SK-MEL-5 (cell line): ENCODE results near the gene IL17B. TPM values are rescaled to one million over a fixed set of nuclear protein-coding genes. Genes with fewer than 3 reads are reported as not detected.

Source experiments
- DNase-seq: peaks from one replicate; pipeline ENCODE4 v3.0.0-alpha.2; 2016; ENCODE audit warnings: low read depth, low spot score
- in situ Hi-C: cut with HindIII; loops from 2 replicates; pipeline ENCODE4 v1.10.0; 2016; ENCODE audit warnings: low sequenced_read_pairs, high pct_unique_total_duplicates, low pct_unique_long_range_greater_than_20kb
- total RNA-seq: library from RNA; depleted of rRNA; stranded (reverse); fragments of >200 nt; shearing (Covaris generic); gene quantifications from 2 replicates; pipeline ENCODE4 v1.2.3, GENCODE V29; 2014

The IL17B gene
- total RNA-seq, 1 experiment from 2014 or later: not detected

- no peak for DNase-seq
- in situ Hi-C loops: no loop called here
These were observed 8.9 kb upstream of the IL17B start for GRCh38 chr5:149387982-149388381.

GRCh38 chr5:149387081-149387631 lies 8.1 kb upstream of the IL17B start:
- in situ Hi-C loops: no loop called here

GRCh38 chr5:149386166-149386565 lies 7.1 kb upstream of the IL17B start:
- DNase-seq: no peak
- in situ Hi-C loops: no loop called here

More at GRCh38 chr5:149387081-149387631, 8.1 kb upstream of the IL17B start:
- DNase-seq: no peak

- no peak for DNase-seq
- in situ Hi-C loops: no loop called here
These were observed 4.3 kb upstream of the IL17B start for GRCh38 chr5:149383399-149383798.

- no peak for DNase-seq
- in situ Hi-C loops: no loop called here
These were observed 3.6 kb upstream of the IL17B start for GRCh38 chr5:149382517-149383220.

GRCh38 chr5:149381986-149382338 lies 2.9 kb upstream of the IL17B start:
- DNase-seq: peak; percentile 69
- in situ Hi-C loops: no loop called here

- in situ Hi-C loops: no loop called here
- no peak for DNase-seq
These were observed 2.3 kb upstream of the IL17B start for GRCh38 chr5:149381261-149381985.

GRCh38 chr5:149380466-149381121 lies 1.5 kb upstream of the IL17B start:
- no peak for DNase-seq
- in situ Hi-C loops: no loop called here

GRCh38 chr5:149379818-149380374 lies 804 bp upstream of the IL17B start:
- in situ Hi-C loops: no loop called here
- no peak for DNase-seq

- no peak for DNase-seq
- in situ Hi-C loops: no loop called here
These were observed 761 bp downstream of the IL17B start for GRCh38 chr5:149378241-149378820.

GRCh38 chr5:149376711-149377447 lies 2.2 kb downstream of the IL17B start:
- DNase-seq: no peak
- in situ Hi-C loops: no loop called here

- no peak for DNase-seq
- in situ Hi-C loops: no loop called here
These were observed 3.0 kb downstream of the IL17B start for GRCh38 chr5:149376104-149376503.

GRCh38 chr5:149375434-149375833 lies 3.7 kb downstream of the IL17B start:
- DNase-seq: no peak
- in situ Hi-C loops: no loop called here

GRCh38 chr5:149374801-149375200 lies 4.3 kb downstream of the IL17B start:
- in situ Hi-C loops: no loop called here

GRCh38 chr5:149374303-149374702 lies 4.8 kb downstream of the IL17B start:
- no peak for DNase-seq
- in situ Hi-C loops: no loop called here

More at GRCh38 chr5:149374801-149375200, 4.3 kb downstream of the IL17B start:
- DNase-seq: no peak

GRCh38 chr5:149372932-149373331 lies 6.2 kb downstream of the IL17B start:
- in situ Hi-C loops: no loop called here
- no peak for DNase-seq

GRCh38 chr5:149372076-149372795 lies 6.9 kb downstream of the IL17B start:
- no peak for DNase-seq
- in situ Hi-C loops: no loop called here
